Measurements from ENCODE around the gene SLC16A5.

GRCh38 chr17:75131278-75132017, 43.7 kb downstream of the SLC16A5 start, which contains the start of gene NT5C:
- peak; percentile 71 for TF ChIP-seq POLR2A (IDR thresholded peaks at IDR 0.05)
- peak; percentile 55 to 88 (median 71) for TF ChIP-seq CTCF (IDR thresholded peaks at IDR 0.05)
- no peak for TF ChIP-seq EP300 (IDR thresholded peaks at IDR 0.05; ENCODE audit: low read depth)
